ENCODE data around the gene SMAD7. TPM values are rescaled to one million over a fixed set of nuclear protein-coding genes. Genes with fewer than 3 reads are reported as not detected.

The SMAD7 gene
- total RNA-seq, 2 donors from 2014 or later: 13.4 to 14.6 TPM

- ATAC-seq (no peak), DNase-seq (ENCODE audit: low spot score in 2 of 2) (no peak)
- Mint-ChIP-seq H3K36me3 (peaks cover 3 to 6% of the 10 kb centered on the region in 2 donors), H3K27ac (no peak overlapping the region), H3K9me3 (no peaks in the 10 kb centered on the region)
These were observed 2.4 kb upstream of the SMAD7 start for GRCh38 chr18:48953104-48953706.

DNA sequence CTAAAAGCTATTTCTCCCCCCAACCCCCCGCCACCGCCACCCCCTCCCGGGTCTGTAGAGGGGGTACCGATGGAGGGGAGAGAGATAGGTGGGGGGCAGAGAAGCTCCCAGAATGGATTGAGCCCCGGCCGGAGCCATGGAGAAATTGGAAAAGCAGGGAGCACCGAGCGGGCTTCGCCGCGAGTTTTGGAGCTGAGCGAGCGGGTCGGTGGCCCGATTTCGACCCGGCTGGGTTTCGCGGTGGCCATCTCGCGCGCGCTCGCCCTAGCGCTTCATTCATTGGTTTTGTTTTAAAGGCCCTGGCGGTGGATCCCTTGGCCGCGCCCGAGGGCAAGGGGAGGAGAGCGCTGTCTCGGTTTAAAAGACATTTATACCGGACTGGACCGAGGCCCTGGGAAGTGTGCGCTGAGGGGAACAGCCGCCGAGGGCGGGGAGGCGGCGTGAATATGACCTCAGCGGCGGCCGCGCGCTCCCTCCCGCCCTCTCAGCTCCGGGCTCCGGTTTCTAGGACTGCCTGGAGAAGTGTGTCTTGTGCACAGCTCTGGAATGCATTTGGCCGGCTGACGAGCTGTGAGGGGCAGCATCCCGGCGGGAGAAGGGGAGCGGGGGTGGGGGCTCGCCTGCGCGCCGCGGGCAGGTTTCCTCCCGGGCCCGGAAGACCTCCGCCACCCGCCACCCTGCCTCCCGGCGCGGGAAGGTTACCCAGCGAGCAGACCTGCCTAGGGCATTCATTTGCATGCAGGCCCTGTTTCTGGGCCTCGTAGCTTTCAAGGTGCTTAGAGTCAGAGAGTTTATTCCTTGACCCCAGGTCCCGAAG, 1.7 kb upstream of the SMAD7 start:
- Mint-ChIP-seq H3K9me3 (no peaks in the 10 kb centered on the region), H3K36me3 (peaks cover 10 to 13% of the 10 kb centered on the region in 2 donors), H3K27ac (peak overlapping the region; percentile 83 to 94)
- peak; percentile 32 to 37 for ATAC-seq
- peak in 1 of 2 donors; percentile 51 for DNase-seq (ENCODE audit: low spot score in 2 of 2)

GRCh38 chr18:48951448-48952286, 902 bp upstream of the SMAD7 start:
- no peaks in the 10 kb centered on the region for H3K9me3 Mint-ChIP-seq
- ATAC-seq: peak; percentile 58 to 59
- H3K27ac Mint-ChIP-seq: peak overlapping the region; percentile 83 to 94
- peak; percentile 65 to 74 for DNase-seq (ENCODE audit: low spot score in 2 of 2)
- peaks cover 17 to 21% of the 10 kb centered on the region in 2 donors for H3K36me3 Mint-ChIP-seq

DNA sequence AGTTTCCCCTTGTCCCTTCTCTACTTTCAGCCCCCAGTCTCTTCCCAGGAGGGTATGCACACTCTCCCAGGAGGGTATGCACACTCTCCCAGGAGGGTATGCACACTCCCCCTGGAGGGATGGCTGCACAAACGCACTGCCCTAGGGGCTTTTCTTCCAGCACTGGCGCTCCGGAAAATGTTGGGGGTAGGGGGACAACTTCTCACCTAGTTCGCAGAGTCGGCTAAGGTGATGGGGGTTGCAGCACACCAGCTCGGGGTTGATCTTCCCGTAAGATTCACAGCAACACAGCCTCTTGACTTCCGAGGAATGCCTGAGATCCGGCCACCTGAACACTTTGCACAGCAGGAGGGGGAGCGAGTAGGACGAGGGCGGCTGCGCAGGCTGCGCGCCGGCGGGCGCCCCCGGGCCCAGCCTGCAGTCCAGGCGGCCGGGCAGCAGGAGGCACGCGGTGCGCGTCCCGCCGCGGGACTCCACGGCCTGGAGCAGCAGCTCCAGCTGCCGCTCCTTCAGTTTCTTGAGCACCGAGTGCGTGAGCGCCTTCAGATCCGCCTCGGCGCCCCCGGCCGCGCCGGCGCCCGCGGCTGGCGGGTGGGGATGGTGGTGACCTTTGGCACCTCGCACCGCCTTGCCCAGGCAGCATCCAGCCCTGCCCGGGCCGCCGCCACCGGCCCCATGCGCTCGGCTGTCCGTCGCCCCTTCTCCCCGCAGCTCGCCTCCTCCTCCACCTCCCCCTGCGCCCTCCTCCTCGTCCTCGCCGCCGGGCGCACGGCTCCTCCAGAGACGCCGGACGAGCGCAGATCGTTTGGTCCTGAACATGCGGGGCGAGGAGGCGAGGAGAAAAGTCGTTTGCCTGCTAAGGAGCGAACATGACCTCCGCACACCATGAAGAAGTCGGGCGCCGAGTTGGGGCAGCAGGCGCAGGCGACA, 894 bp downstream of the SMAD7 start:
- ATAC-seq (peak; percentile 21 to 34), DNase-seq (ENCODE audit: low spot score in 2 of 2) (peak in 1 of 2 donors; percentile 38)
- H3K9me3 Mint-ChIP-seq: no peaks in the 10 kb centered on the region
- H3K36me3 Mint-ChIP-seq: peaks cover 17 to 33% of the 10 kb centered on the region in 2 donors
- H3K27ac Mint-ChIP-seq: peak overlapping the region; percentile 37 to 66

DNA sequence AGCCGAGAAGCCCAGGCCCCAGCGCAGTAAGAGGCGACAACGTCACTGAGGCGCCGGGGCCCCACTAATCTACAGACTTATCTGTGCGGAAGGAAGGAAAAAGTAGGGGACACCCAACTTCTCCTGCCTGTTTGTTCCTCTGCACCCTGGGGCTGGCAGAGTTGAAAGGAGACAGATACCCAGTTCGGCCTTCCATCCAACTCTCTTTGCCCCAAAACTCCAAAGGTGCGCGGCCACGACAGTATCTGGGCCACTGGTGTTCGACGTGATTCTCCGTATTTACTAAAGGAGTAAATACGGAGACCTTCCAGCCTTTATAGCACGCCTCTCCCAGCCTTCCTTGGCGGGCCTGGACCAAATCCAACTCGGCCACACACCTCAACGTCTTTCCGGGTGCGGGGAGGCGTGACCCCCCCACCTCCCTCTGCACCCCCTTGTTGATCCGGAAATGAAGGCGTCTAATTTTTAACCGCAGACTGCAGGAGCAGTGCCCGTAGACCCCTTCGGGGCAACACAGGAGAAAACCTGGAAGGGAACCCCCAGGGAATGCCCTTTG, 1.6 kb downstream of the SMAD7 start:
- H3K27ac Mint-ChIP-seq: peak overlapping the region; percentile 66 to 82
- H3K36me3 Mint-ChIP-seq: peaks cover 17 to 33% of the 10 kb centered on the region in 2 donors
- peak in 1 of 2 donors; percentile 39 for DNase-seq (ENCODE audit: low spot score in 2 of 2)
- peak; percentile 9 to 19 for ATAC-seq
- no peaks in the 10 kb centered on the region for H3K9me3 Mint-ChIP-seq

DNA sequence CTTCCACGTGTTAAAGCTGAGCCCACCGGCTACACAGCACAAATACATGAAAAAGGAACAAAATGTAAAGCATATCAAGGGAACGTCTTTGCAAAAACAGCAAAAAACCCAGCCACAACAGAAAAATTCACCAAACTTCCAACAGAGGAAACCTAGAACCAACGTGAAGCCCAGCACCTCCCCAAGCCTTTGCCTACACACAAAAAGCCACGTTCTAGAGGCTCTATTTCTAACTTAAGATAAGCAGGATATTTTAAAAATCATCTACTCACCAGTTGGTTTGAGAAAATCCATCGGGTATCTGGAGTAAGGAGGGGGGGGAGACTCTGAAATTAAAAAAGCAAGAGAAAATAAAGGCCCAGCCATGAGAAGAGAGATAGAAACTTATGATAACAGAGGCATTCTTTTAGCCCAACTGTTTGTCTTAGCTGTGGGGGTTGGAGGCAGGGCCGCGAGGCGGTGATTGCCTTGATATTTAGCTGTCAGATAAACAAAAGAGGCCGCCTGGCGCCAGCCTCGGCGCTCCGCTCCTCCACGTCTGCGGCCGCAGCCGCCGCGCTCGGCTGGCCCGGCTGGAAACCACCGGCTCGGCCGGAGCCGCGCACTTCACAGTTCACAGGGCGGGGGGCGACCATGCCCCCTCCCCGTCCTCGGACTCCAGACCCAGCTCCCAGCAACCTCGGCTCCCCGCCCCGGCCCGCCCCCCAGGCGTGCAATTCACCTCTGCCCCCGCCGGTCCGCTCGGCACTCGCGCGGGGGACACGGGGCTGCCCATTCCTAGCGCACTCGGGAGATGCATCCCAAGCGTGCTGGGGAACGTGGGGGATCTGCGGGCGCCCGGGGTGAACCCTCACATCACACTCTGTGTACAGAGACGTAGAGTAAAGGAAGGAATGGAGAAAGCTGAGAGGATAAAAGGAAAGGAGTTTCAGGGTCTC, 2.4 kb downstream of the SMAD7 start:
- no peak for DNase-seq (ENCODE audit: low spot score in 2 of 2)
- Mint-ChIP-seq H3K36me3 (peaks cover 17 to 34% of the 10 kb centered on the region in 2 donors), H3K9me3 (no peaks in the 10 kb centered on the region), H3K27ac (peak overlapping the region; percentile 23 to 66)
- ATAC-seq: peak; percentile 9 to 13

DNA sequence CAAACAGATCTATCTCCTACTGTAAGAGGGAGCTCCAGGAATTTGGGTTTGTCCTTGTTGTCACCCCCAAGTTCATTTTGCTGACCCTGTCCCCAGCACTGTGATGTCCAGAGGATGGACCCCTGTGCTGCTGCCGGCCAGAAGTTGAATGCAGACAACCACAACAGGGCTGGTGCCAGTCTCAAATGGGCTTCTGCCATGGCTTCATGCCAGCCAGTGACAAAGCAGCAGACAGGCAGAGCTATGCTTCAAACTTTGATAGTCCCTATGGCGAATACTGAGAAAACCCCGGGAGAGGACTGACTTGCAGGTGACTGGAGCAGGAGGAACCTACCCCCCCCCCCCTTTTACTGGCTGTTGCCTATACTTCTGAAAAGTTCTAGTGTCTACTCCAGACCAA, 3.2 kb downstream of the SMAD7 start:
- H3K9me3 Mint-ChIP-seq: no peaks in the 10 kb centered on the region
- DNase-seq (ENCODE audit: low spot score in 2 of 2) (no peak), ATAC-seq (no peak)
- peak overlapping the region in 1 of 2 donors; percentile 66 for H3K27ac Mint-ChIP-seq
- peaks cover 17 to 37% of the 10 kb centered on the region in 2 donors for H3K36me3 Mint-ChIP-seq

- Mint-ChIP-seq H3K9me3 (no peaks in the 10 kb centered on the region), H3K27ac (no peak overlapping the region), H3K36me3 (peaks cover 21 to 40% of the 10 kb centered on the region in 2 donors)
- no peak for ATAC-seq
- no peak for DNase-seq (ENCODE audit: low spot score in 2 of 2)
These were observed 3.7 kb downstream of the SMAD7 start for GRCh38 chr18:48947092-48947491.

GRCh38 chr18:48946329-48946835, 4.4 kb downstream of the SMAD7 start:
- DNase-seq (ENCODE audit: low spot score in 2 of 2): no peak
- H3K9me3 Mint-ChIP-seq: no peaks in the 10 kb centered on the region
- no peak overlapping the region for H3K27ac Mint-ChIP-seq
- H3K36me3 Mint-ChIP-seq: peaks cover 26 to 45% of the 10 kb centered on the region in 2 donors
- no peak for ATAC-seq

DNA sequence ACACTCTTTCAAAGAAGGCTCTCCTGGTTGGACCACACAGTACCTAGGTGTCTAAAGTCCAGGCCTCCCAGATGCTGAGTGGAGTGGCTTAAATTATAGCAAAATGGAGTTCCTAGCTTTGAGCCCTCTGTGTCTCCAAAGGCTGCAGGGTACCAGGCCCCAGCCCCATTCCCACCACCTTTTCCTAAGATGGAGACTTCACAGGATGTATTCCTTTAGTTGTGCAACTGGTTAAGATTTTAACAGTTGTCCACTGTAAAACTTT, 4.9 kb downstream of the SMAD7 start:
- DNase-seq (ENCODE audit: low spot score in 2 of 2): no peak
- no peaks in the 10 kb centered on the region for H3K9me3 Mint-ChIP-seq
- ATAC-seq: no peak
- H3K27ac Mint-ChIP-seq: no peak overlapping the region
- peaks cover 26 to 45% of the 10 kb centered on the region in 2 donors for H3K36me3 Mint-ChIP-seq

DNA sequence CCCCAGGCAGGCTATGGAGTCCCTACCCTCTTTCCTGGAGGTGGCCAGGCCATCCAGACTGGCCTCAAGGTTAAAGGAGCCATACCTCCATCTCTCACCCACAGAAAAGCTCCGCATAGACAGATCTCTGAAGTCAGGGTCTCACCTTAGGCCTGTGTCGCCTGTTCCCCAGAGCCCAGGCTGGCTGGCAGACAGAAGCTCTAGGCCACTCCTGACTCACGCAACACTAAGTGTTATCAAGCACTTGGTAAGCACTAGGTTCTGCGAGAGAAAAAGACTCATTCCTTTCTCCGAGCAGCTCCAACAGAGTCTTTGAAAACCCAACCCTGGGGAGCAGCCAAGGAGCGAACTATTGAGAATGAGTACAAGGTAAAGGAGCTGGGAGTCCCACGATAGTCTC, 6.1 kb downstream of the SMAD7 start:
- Mint-ChIP-seq H3K36me3 (peaks cover 26 to 43% of the 10 kb centered on the region in 2 donors), H3K27ac (peak overlapping the region in 1 of 2 donors; percentile 7), H3K9me3 (no peaks in the 10 kb centered on the region)
- ATAC-seq: no peak
- no peak for DNase-seq (ENCODE audit: low spot score in 2 of 2)

- H3K27ac Mint-ChIP-seq: no peak overlapping the region
- ATAC-seq (no peak), DNase-seq (ENCODE audit: low spot score in 2 of 2) (no peak)
- H3K36me3 Mint-ChIP-seq: peaks cover 26 to 41% of the 10 kb centered on the region in 2 donors
- H3K9me3 Mint-ChIP-seq: no peaks in the 10 kb centered on the region
These were observed 6.8 kb downstream of the SMAD7 start for GRCh38 chr18:48943736-48944527.

GRCh38 chr18:48943333-48943732, 7.4 kb downstream of the SMAD7 start:
- H3K36me3 Mint-ChIP-seq: peaks cover 24 to 40% of the 10 kb centered on the region in 2 donors
- no peaks in the 10 kb centered on the region for H3K9me3 Mint-ChIP-seq
- no peak overlapping the region for H3K27ac Mint-ChIP-seq
- no peak for ATAC-seq
- no peak for DNase-seq (ENCODE audit: low spot score in 2 of 2)

Data from activated naive CD4-positive, alpha-beta T cell treated with anti-CD3 and anti-CD28 coated beads, Interleukin-2, amount 50 U/mL, for 72 hours (primary cell).